ENCODE measurements around the gene PRKG1.

Gene PRKG1

DNA sequence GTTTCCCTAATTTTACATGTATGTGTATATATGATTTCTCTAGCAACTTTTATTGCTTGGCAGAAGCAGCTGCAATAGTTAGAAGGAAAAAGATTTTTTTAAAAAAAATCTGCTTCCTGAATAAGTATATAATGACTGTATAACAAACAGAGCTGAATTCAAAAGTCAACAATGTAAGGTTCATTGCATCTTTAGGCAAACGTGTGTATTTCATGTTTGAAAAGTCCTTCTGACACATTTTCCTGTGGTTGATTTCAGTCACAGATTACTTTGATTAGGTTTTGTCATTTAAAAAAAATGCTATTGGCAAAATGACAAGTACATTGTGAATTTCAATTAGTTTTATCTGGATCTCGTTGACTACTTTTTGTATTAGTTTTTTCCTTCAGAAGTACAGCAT is 394.1 kb downstream of the PRKG1 start:
- no peak overlapping the region for H2AFZ ChIP-seq (ENCODE audit: low read depth, low read length)
- no peaks in the 10 kb centered on the region for H3K36me3 ChIP-seq (replicated peaks; ENCODE audit: low read depth, low read length)
- H3K9ac ChIP-seq (ENCODE audit: low read length): no peak overlapping the region
- H3K4me3 ChIP-seq (ENCODE audit: low read length): no peak overlapping the region
- H3K79me2 ChIP-seq (ENCODE audit: low read length): no peaks in the 10 kb centered on the region
- no peak for TF ChIP-seq EZH2phosphoT487 (IDR thresholded peaks at IDR 0.05; ENCODE audit: low read depth)
- TF ChIP-seq, protein P1, sequence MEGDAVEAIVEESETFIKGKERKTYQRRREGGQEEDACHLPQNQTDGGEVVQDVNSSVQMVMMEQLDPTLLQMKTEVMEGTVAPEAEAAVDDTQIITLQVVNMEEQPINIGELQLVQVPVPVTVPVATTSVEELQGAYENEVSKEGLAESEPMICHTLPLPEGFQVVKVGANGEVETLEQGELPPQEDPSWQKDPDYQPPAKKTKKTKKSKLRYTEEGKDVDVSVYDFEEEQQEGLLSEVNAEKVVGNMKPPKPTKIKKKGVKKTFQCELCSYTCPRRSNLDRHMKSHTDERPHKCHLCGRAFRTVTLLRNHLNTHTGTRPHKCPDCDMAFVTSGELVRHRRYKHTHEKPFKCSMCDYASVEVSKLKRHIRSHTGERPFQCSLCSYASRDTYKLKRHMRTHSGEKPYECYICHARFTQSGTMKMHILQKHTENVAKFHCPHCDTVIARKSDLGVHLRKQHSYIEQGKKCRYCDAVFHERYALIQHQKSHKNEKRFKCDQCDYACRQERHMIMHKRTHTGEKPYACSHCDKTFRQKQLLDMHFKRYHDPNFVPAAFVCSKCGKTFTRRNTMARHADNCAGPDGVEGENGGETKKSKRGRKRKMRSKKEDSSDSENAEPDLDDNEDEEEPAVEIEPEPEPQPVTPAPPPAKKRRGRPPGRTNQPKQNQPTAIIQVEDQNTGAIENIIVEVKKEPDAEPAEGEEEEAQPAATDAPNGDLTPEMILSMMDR (IDR thresholded peaks at IDR 0.05; ENCODE audit: low read depth, low read length): no peak
- no peak overlapping the region for H3K4me2 ChIP-seq (ENCODE audit: low read length)
- no peaks in the 10 kb centered on the region for H3K9me3 ChIP-seq (ENCODE audit: insufficient read depth, low read length)
- H3K4me1 ChIP-seq (ENCODE audit: low read length): no peaks in the 10 kb centered on the region
- H3K27me3 ChIP-seq (ENCODE audit: low read depth, low read length): no peaks in the 10 kb centered on the region
- H4K20me1 ChIP-seq (ENCODE audit: insufficient read depth, low read length): no peaks in the 10 kb centered on the region
- no peak overlapping the region for H3K27ac ChIP-seq (ENCODE audit: low read length)

DNA sequence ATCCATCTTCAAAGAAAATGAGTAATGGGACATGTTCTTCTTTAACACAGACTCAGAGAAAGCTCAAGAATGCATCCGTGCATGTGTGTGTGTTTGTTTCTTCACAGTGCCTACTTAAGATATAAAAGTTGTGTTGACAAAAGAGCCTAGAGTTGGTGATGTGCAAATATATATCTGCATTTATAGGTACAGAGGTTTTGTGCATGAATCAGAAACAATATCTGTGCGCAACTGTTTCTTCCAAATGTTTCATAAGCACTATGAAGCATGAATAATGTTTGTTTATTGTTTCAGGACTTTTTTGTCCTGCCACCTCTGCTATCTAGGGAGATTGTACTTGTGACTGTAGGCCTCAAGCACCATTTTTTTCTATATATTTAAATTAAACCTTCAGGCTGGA is 395.4 kb downstream of the PRKG1 start:
- no peak overlapping the region for H3K4me3 ChIP-seq (ENCODE audit: low read length)
- H2AFZ ChIP-seq (ENCODE audit: low read depth, low read length): no peak overlapping the region

DNA sequence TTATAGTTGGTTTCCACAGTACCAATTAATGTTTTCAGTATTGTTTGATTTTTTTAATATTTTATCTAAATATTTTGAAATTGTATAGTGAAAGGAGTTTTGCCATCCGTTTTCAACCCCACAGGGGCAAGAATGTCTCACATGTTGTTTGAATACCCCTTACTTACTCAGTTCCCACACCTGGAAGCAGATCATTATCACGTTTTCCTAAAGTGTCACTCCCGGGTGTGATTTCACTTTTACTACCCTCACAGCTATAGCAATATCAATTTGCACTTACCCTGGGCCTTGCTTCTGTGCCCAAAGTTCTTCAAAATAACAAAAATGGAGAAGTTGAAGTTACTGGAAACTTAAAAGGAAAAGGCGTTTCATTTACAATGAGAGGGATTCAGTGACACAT is 397.0 kb downstream of the PRKG1 start:
- H3K4me2 ChIP-seq (ENCODE audit: low read length): no peak overlapping the region
- no peak overlapping the region for H3K27ac ChIP-seq (ENCODE audit: low read length)
- H3K36me3 ChIP-seq (replicated peaks; ENCODE audit: low read depth, low read length): no peaks in the 10 kb centered on the region
- H3K9ac ChIP-seq (ENCODE audit: low read length): no peak overlapping the region
- H3K9me3 ChIP-seq (ENCODE audit: insufficient read depth, low read length): no peaks in the 10 kb centered on the region
- H4K20me1 ChIP-seq (ENCODE audit: insufficient read depth, low read length): no peaks in the 10 kb centered on the region
- no peaks in the 10 kb centered on the region for H3K4me1 ChIP-seq (ENCODE audit: low read length)
- no peak overlapping the region for H2AFZ ChIP-seq (ENCODE audit: low read depth, low read length)
- TF ChIP-seq, protein P1 (IDR thresholded peaks at IDR 0.05; ENCODE audit: low read depth, low read length): no peak
- no peak for TF ChIP-seq EZH2phosphoT487 (IDR thresholded peaks at IDR 0.05; ENCODE audit: low read depth)
- H3K27me3 ChIP-seq (ENCODE audit: low read depth, low read length): no peaks in the 10 kb centered on the region
- no peak overlapping the region for H3K4me3 ChIP-seq (ENCODE audit: low read length)
- H3K79me2 ChIP-seq (ENCODE audit: low read length): no peaks in the 10 kb centered on the region

More for the DNA sequence above, 395.4 kb downstream of the PRKG1 start:
- no peaks in the 10 kb centered on the region for H3K27me3 ChIP-seq (ENCODE audit: low read depth, low read length)
- no peaks in the 10 kb centered on the region for H3K36me3 ChIP-seq (replicated peaks; ENCODE audit: low read depth, low read length)
- no peaks in the 10 kb centered on the region for H3K79me2 ChIP-seq (ENCODE audit: low read length)
- H3K4me1 ChIP-seq (ENCODE audit: low read length): no peaks in the 10 kb centered on the region
- H3K9me3 ChIP-seq (ENCODE audit: insufficient read depth, low read length): no peaks in the 10 kb centered on the region
- H3K4me2 ChIP-seq (ENCODE audit: low read length): no peak overlapping the region
- TF ChIP-seq, protein P1 (IDR thresholded peaks at IDR 0.05; ENCODE audit: low read depth, low read length): no peak
- TF ChIP-seq EZH2phosphoT487 (IDR thresholded peaks at IDR 0.05; ENCODE audit: low read depth): no peak
- no peaks in the 10 kb centered on the region for H4K20me1 ChIP-seq (ENCODE audit: insufficient read depth, low read length)
- no peak overlapping the region for H3K9ac ChIP-seq (ENCODE audit: low read length)
- no peak overlapping the region for H3K27ac ChIP-seq (ENCODE audit: low read length)

DNA sequence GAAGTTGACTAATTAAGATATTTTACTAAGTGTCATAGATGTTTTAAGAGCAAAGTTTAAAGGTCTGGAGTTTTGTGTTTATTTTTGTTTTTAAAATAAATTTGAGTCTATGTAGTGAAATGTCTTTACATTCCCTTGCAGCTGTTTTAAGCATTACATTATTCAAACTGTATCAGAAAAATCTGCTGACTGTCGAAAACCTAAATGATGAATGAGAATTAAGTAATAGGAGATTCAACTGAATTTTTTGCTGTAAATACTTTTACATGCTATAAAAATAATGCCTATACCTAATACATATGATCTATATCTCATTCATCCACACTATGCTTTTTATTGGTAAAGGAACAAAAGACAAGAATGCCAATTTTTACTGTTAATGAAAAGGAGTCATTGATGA is 397.9 kb downstream of the PRKG1 start:
- no peaks in the 10 kb centered on the region for H4K20me1 ChIP-seq (ENCODE audit: insufficient read depth, low read length)
- H3K27me3 ChIP-seq (ENCODE audit: low read depth, low read length): no peaks in the 10 kb centered on the region
- no peak overlapping the region for H3K9ac ChIP-seq (ENCODE audit: low read length)
- no peak overlapping the region for H3K4me2 ChIP-seq (ENCODE audit: low read length)
- H3K4me3 ChIP-seq (ENCODE audit: low read length): no peak overlapping the region
- no peaks in the 10 kb centered on the region for H3K9me3 ChIP-seq (ENCODE audit: insufficient read depth, low read length)
- no peaks in the 10 kb centered on the region for H3K79me2 ChIP-seq (ENCODE audit: low read length)
- no peak overlapping the region for H2AFZ ChIP-seq (ENCODE audit: low read depth, low read length)
- H3K36me3 ChIP-seq (replicated peaks; ENCODE audit: low read depth, low read length): no peaks in the 10 kb centered on the region
- TF ChIP-seq, protein P1 (IDR thresholded peaks at IDR 0.05; ENCODE audit: low read depth, low read length): no peak
- no peak for TF ChIP-seq EZH2phosphoT487 (IDR thresholded peaks at IDR 0.05; ENCODE audit: low read depth)
- H3K27ac ChIP-seq (ENCODE audit: low read length): no peak overlapping the region
- H3K4me1 ChIP-seq (ENCODE audit: low read length): no peaks in the 10 kb centered on the region

Measured in OCI-LY3 (cell line).